GM10248 (cell line): ENCODE measurements around the gene PCDH9.

Experiments
- CTCF ChIA-PET: fragments of 300-600 bp; sonication (Branson Sonifier 250); formaldehyde crosslinking; extraction: SDS; loops from one replicate; lab custom pipeline; 2021; ENCODE audit warnings: antibody characterized with exemption; lab: Yijun Ruan, JAX
- POLR2A ChIA-PET: fragments of 350-650 bp; sonication (Branson Sonifier 250); formaldehyde crosslinking; extraction: SDS; loops from one replicate; lab custom pipeline; 2020; ENCODE audit warnings: antibody characterized with exemption; lab: Yijun Ruan, JAX
- DNase-seq: peaks from one replicate; pipeline ENCODE4 v3.0.0; 2012; ENCODE audit errors: extremely low spot score
- CTCF ChIP-seq: IDR thresholded peaks from 2 replicates; pipeline ENCODE4 v1.5.1; 2012; ENCODE audit warnings: mild to moderate bottlenecking, low read depth; ENCODE audit errors: extremely low read depth, missing control alignments, control extremely low read depth

PCDH9 gene

GRCh38 chr13:66663206-66663605 lies 566.9 kb downstream of the PCDH9 start:
- ChIA-PET CTCF (no interaction called here), POLR2A (no interaction called here)
- DNase-seq: no peak
- no peak for TF ChIP-seq CTCF

GRCh38 chr13:66661336-66661735 lies 568.8 kb downstream of the PCDH9 start:
- ChIA-PET CTCF (no interaction called here), POLR2A (no interaction called here)
- no peak for DNase-seq
- no peak for TF ChIP-seq CTCF

- ChIA-PET CTCF (interaction anchor here (1.3 kb wide), 1 partner anchor 26 kb away, joined by 4 read pairs; no protein-coding TSS in a partner anchor), POLR2A (no interaction called here)
- no peak for TF ChIP-seq CTCF
- no peak for DNase-seq
Observed at GRCh38 chr13:66660468-66660813, 569.7 kb downstream of the PCDH9 start.

- TF ChIP-seq CTCF: no peak
- ChIA-PET POLR2A (no interaction called here), CTCF (interaction anchor here (1.3 kb wide), 1 partner anchor 25 kb away, joined by 4 read pairs; no protein-coding TSS in a partner anchor)
- peak; percentile 3 for DNase-seq
Observed at GRCh38 chr13:66659701-66660467, 570.3 kb downstream of the PCDH9 start.

DNA sequence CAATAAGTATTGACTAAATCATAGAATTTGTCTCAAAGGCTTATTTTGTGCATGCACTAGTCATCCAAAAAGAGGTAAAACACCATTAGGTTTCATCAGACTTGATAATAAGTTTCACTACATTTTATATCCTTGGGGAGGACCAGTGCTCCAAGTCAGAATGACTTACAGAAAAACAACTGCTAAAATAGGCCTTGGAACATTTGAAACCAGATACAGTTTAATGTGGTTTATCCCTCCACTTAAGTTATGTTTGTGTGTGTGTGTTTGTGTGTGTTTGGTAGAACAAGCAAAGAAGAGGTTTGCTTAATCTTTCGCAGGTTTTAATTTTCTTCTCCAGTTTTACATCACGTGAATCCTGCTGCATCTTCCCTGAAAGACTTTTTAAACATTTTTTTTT lies 570.9 kb downstream of the PCDH9 start:
- no peak for DNase-seq
- POLR2A ChIA-PET: no interaction called here
- CTCF ChIA-PET: interaction anchor here (1.3 kb wide), 1 partner anchor 25 kb away, joined by 4 read pairs; no protein-coding TSS in a partner anchor
- no peak for TF ChIP-seq CTCF

DNA sequence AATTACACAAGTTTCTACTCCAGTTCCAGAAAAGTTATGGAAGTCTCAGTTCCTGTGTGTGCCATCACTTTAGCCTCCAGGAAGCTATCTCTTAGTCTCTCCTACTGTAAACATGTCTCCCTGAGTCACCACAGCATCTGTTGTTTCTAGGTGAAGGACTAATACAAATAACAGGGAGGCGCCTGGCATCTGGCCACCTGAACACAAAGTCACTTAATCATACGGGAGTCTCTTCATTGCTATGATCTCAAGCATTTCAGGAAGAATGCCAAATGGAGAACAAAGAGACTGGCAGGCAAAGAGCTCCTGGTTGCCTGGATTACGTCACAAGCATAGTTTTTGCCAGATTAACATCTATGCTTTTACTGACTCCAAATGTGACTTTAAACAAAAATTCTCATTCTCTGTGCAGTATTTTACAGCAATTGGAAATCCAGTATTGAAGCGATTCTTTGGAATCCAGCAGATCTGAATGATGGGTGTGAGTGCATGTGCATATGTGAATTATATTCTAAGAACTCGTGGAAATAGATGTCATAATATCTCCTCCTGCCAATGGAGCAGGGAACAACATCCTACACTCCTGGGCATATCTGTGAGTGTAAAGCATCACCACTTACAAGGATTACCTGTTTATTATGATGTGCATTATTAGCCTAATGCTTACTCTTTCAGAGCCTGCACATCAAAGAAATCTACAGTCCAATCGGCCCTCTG lies 572.8 kb downstream of the PCDH9 start:
- ChIA-PET POLR2A (no interaction called here), CTCF (interaction anchor here (1.5 kb wide), 1 partner anchor 10 kb away, joined by 3 read pairs; no protein-coding TSS in a partner anchor)
- TF ChIP-seq CTCF: no peak
- DNase-seq: no peak
